Upper lobe of left lung (tissue), 4 donors: ENCODE results near the gene CFHR4.

ENCODE experiments used
- CTCF ChIP-seq, 6 experiments: fragments of 450-650 bp in 4 of 6; fragments of 200-600 bp in 2 of 6; sonication (generic) in 2 of 6; IDR thresholded peaks; one replicate each; pipeline ENCODE4 v1.5.1; 2016 to 2019; ENCODE audit warnings: antibody characterized with exemption in 6 of 6
- EP300 ChIP-seq, 4 donors: sonication (generic); formaldehyde crosslinking; IDR thresholded peaks; one replicate each; pipeline ENCODE4 v1.5.1; 2017; ENCODE audit warnings: antibody characterized with exemption in 4 of 4, control low read depth in 2 of 4
- POLR2A ChIP-seq, 4 donors: fragments of 450-650 bp; IDR thresholded peaks; one replicate each; pipeline ENCODE4 v1.5.1; 2016 to 2017; ENCODE audit warnings: antibody characterized with exemption in 4 of 4, mild to moderate bottlenecking in 2 of 4

- TF ChIP-seq CTCF (IDR thresholded peaks at IDR 0.05) (no peak), POLR2A (IDR thresholded peaks at IDR 0.05) (no peak), EP300 (IDR thresholded peaks at IDR 0.05) (no peak)
Observed at GRCh38 chr1:196955926-196956325, 68.1 kb downstream of the CFHR4 start.
